IgD-negative memory B cell (primary cell): ENCODE data around the gene PDZD11. TPM values are rescaled to one million over a fixed set of nuclear protein-coding genes. Genes with fewer than 3 reads are reported as not detected.
A peak's percentile ranks its signal among the peaks of the same experiment; 100 is the strongest.
"Not testable (repeated sequence)": the region's sequence is repeated elsewhere in the genome, so short reads cannot be mapped to it uniquely, and the experiment has no call there.

Experiments
- H3K27ac Mint-ChIP-seq, 3 donors: one replicate each; pipeline ENCODE4 v1.8.0; 2020 to 2022; ENCODE audit warnings: mild to moderate bottlenecking in 3 of 3, mixed read lengths in 3 of 3, moderate library complexity in 1 of 3
- H3K27me3 Mint-ChIP-seq: one replicate; pipeline ENCODE4 v1.8.0; 2021; ENCODE audit warnings: mixed read lengths
- H3K36me3 Mint-ChIP-seq: one replicate; pipeline ENCODE4 v1.8.0; 2020; ENCODE audit warnings: mild to moderate bottlenecking, mixed read lengths
- H3K4me1 Mint-ChIP-seq, 3 donors: one replicate each; pipeline ENCODE4 v1.8.0; 2020 to 2022; ENCODE audit warnings: mixed read lengths in 3 of 3, mild to moderate bottlenecking in 1 of 3
- H3K4me3 Mint-ChIP-seq, 4 donors: one replicate each; pipeline ENCODE4 v1.8.0; 2020 to 2022; ENCODE audit warnings: mild to moderate bottlenecking in 4 of 4, mixed read lengths in 4 of 4, moderate library complexity in 3 of 4
- H3K9me3 Mint-ChIP-seq, 3 donors: one replicate each; pipeline ENCODE4 v1.8.0; 2020 to 2021; ENCODE audit warnings: mixed read lengths in 3 of 3, mild to moderate bottlenecking in 1 of 3
- polyA plus RNA-seq: library from polyadenylated mRNA; unstranded; fragments of 300-500 nt; fragmentation: Illumina TruSeq; gene quantifications from one replicate; pipeline ENCODE4 v1.2.3, GENCODE V29; 2021

The PDZD11 gene
- polyA plus RNA-seq: 24.0 TPM

- H3K9me3 Mint-ChIP-seq: no peaks in the 10 kb centered on the region
- no peaks in the 10 kb centered on the region for H3K36me3 Mint-ChIP-seq
- H3K4me1 Mint-ChIP-seq: peaks cover 3 to 12% (median 10%) of the 10 kb centered on the region in 3 donors
- peaks cover 6% of the 10 kb centered on the region for H3K27me3 Mint-ChIP-seq
- H3K27ac Mint-ChIP-seq: peak within 1 kb of the TSS; percentile 31 to 87 (median 56)
- peak within 1 kb of the TSS; percentile 73 to 95 (median 89) for H3K4me3 Mint-ChIP-seq
These were observed at the start of gene PDZD11, which contains the start of gene KIF4A for GRCh38 chrX:70289793-70290770. TSS of gene PDZD11 (minus strand) at chrX:70289927. CDS start at chrX:70289341, 586 bp downstream. TSS of gene KIF4A (plus strand) at chrX:70290104. CDS start at chrX:70290459, 355 bp downstream.

- Mint-ChIP-seq H3K27ac (no peak overlapping the region), H3K4me1 (peaks cover 0 to 3% (median 2%) of the 10 kb centered on the region in 3 donors), H3K36me3 (no peaks in the 10 kb centered on the region), H3K4me3 (no peak overlapping the region), H3K27me3 (peaks cover 1% of the 10 kb centered on the region), H3K9me3 (no peaks in the 10 kb centered on the region)
These were observed 48.6 kb upstream of the PDZD11 start for GRCh38 chrX:70338290-70338689.

- Mint-ChIP-seq H3K27me3 (peaks cover 3% of the 10 kb centered on the region), H3K36me3 (no peaks in the 10 kb centered on the region), H3K4me1 (peaks cover 0 to 3% (median 2%) of the 10 kb centered on the region in 3 donors), H3K27ac (no peak overlapping the region), H3K9me3 (no peaks in the 10 kb centered on the region), H3K4me3 (no peak overlapping the region)
These were observed 47.0 kb upstream of the PDZD11 start for GRCh38 chrX:70336767-70337166.

GRCh38 chrX:70332600-70332999 is 42.9 kb upstream of the PDZD11 start:
- H3K9me3 Mint-ChIP-seq: peaks cover 0 to 3% (median 0%) of the 10 kb centered on the region in 3 donors
- H3K27ac Mint-ChIP-seq: no peak overlapping the region
- no peak overlapping the region for H3K4me3 Mint-ChIP-seq
- H3K4me1 Mint-ChIP-seq: peaks cover 0 to 3% (median 2%) of the 10 kb centered on the region in 3 donors
- H3K36me3 Mint-ChIP-seq: no peaks in the 10 kb centered on the region
- H3K27me3 Mint-ChIP-seq: peaks cover 2% of the 10 kb centered on the region

- Mint-ChIP-seq H3K4me3 (no peak overlapping the region), H3K27ac (no peak overlapping the region), H3K4me1 (no peaks in the 10 kb centered on the region), H3K36me3 (no peaks in the 10 kb centered on the region), H3K9me3 (peaks cover 0 to 3% (median 0%) of the 10 kb centered on the region in 3 donors), H3K27me3 (peaks cover 3% of the 10 kb centered on the region)
These were observed 41.4 kb upstream of the PDZD11 start for GRCh38 chrX:70331161-70331560.

GRCh38 chrX:70324326-70324725 is 34.6 kb upstream of the PDZD11 start:
- no peak overlapping the region for H3K27ac Mint-ChIP-seq
- H3K27me3 Mint-ChIP-seq: peaks cover 4% of the 10 kb centered on the region
- H3K9me3 Mint-ChIP-seq: peaks cover 0 to 3% (median 0%) of the 10 kb centered on the region in 3 donors
- no peak overlapping the region for H3K4me3 Mint-ChIP-seq
- H3K36me3 Mint-ChIP-seq: no peaks in the 10 kb centered on the region
- no peaks in the 10 kb centered on the region for H3K4me1 Mint-ChIP-seq

GRCh38 chrX:70323628-70324027 is 33.9 kb upstream of the PDZD11 start:
- not testable (repeated sequence) for H3K27me3 Mint-ChIP-seq, H3K36me3 Mint-ChIP-seq, H3K9me3 Mint-ChIP-seq, H3K27ac Mint-ChIP-seq, H3K4me1 Mint-ChIP-seq, H3K4me3 Mint-ChIP-seq

- H3K9me3 Mint-ChIP-seq: peaks cover 0 to 4% (median 0%) of the 10 kb centered on the region in 3 donors
- no peak overlapping the region for H3K4me3 Mint-ChIP-seq
- H3K27ac Mint-ChIP-seq: no peak overlapping the region
These were observed 33.1 kb upstream of the PDZD11 start for GRCh38 chrX:70322784-70323183.

GRCh38 chrX:70313503-70313902 is 23.8 kb upstream of the PDZD11 start:
- no peak overlapping the region for H3K4me3 Mint-ChIP-seq
- H3K36me3 Mint-ChIP-seq: no peaks in the 10 kb centered on the region
- H3K9me3 Mint-ChIP-seq: peaks cover 0 to 1% (median 0%) of the 10 kb centered on the region in 3 donors
- no peaks in the 10 kb centered on the region for H3K4me1 Mint-ChIP-seq
- H3K27ac Mint-ChIP-seq: no peak overlapping the region
- H3K27me3 Mint-ChIP-seq: no peaks in the 10 kb centered on the region

More at GRCh38 chrX:70322784-70323183, 33.1 kb upstream of the PDZD11 start:
- Mint-ChIP-seq H3K27me3 (peaks cover 4% of the 10 kb centered on the region), H3K4me1 (no peaks in the 10 kb centered on the region), H3K36me3 (no peaks in the 10 kb centered on the region)

GRCh38 chrX:70301716-70302115 is 12.0 kb upstream of the PDZD11 start:
- Mint-ChIP-seq H3K4me3 (no peak overlapping the region), H3K27me3 (no peaks in the 10 kb centered on the region), H3K27ac (no peak overlapping the region), H3K4me1 (no peaks in the 10 kb centered on the region), H3K9me3 (no peaks in the 10 kb centered on the region), H3K36me3 (peaks cover 2% of the 10 kb centered on the region)

- Mint-ChIP-seq H3K27me3 (peaks cover 3% of the 10 kb centered on the region), H3K36me3 (no peaks in the 10 kb centered on the region), H3K27ac (no peak overlapping the region), H3K4me1 (peaks cover 3 to 12% (median 10%) of the 10 kb centered on the region in 3 donors), H3K9me3 (no peaks in the 10 kb centered on the region), H3K4me3 (no peak overlapping the region)
These were observed 3.9 kb upstream of the PDZD11 start for GRCh38 chrX:70293621-70294020.

- peaks cover 3 to 12% (median 10%) of the 10 kb centered on the region in 3 donors for H3K4me1 Mint-ChIP-seq
- H3K36me3 Mint-ChIP-seq: no peaks in the 10 kb centered on the region
- peaks cover 6% of the 10 kb centered on the region for H3K27me3 Mint-ChIP-seq
- H3K9me3 Mint-ChIP-seq: no peaks in the 10 kb centered on the region
- H3K4me3 Mint-ChIP-seq: no peak overlapping the region
- H3K27ac Mint-ChIP-seq: no peak overlapping the region
These were observed 3.1 kb upstream of the PDZD11 start for GRCh38 chrX:70292788-70293187.

- peak overlapping the region; percentile 31 to 87 (median 56) for H3K27ac Mint-ChIP-seq
- no peaks in the 10 kb centered on the region for H3K36me3 Mint-ChIP-seq
- peak overlapping the region; percentile 73 to 95 (median 89) for H3K4me3 Mint-ChIP-seq
- peaks cover 3 to 12% (median 10%) of the 10 kb centered on the region in 3 donors for H3K4me1 Mint-ChIP-seq
- H3K9me3 Mint-ChIP-seq: no peaks in the 10 kb centered on the region
- peaks cover 6% of the 10 kb centered on the region for H3K27me3 Mint-ChIP-seq
These were observed 447 bp downstream of the PDZD11 start for GRCh38 chrX:70289168-70289792.

GRCh38 chrX:70281951-70282350 is 7.8 kb downstream of the PDZD11 start, which contains the start of gene RAB41:
TSS of gene RAB41 (plus strand) at chrX:70282172. CDS start at chrX:70282218, 46 bp downstream.
- Mint-ChIP-seq H3K27me3 (no peaks in the 10 kb centered on the region), H3K9me3 (peaks cover 0 to 2% (median 0%) of the 10 kb centered on the region in 3 donors), H3K27ac (peak within 1 kb of the TSS in 1 of 3 donors; percentile 50), H3K36me3 (no peaks in the 10 kb centered on the region), H3K4me3 (no peak within 1 kb of the TSS), H3K4me1 (no peaks in the 10 kb centered on the region)

GRCh38 chrX:70280573-70280972 is 9.2 kb downstream of the PDZD11 start:
- Mint-ChIP-seq H3K27me3 (peaks cover 2% of the 10 kb centered on the region), H3K27ac (no peak overlapping the region), H3K4me1 (no peaks in the 10 kb centered on the region), H3K4me3 (no peak overlapping the region), H3K36me3 (no peaks in the 10 kb centered on the region), H3K9me3 (peaks cover 0 to 2% (median 0%) of the 10 kb centered on the region in 3 donors)
